ENCODE results near the gene VAV2.

VAV2 gene

GRCh38 chr9:133844398-133844784 lies 147.7 kb downstream of the VAV2 start:
- TF ChIP-seq CTCF (conservative IDR thresholded peaks at IDR 0.05; ENCODE audit: control insufficient read depth, insufficient read depth, low read depth, low read length), result no peak
- no peak overlapping the region for H3K4me3 ChIP-seq (ENCODE audit: control insufficient read depth, low read depth, low read length)
- DNase-seq (ENCODE audit: low read depth), result no peak

- H3K4me3 ChIP-seq (ENCODE audit: control insufficient read depth, low read depth, low read length), result no peak overlapping the region
- no peak for DNase-seq (ENCODE audit: low read depth)
- no peak for TF ChIP-seq CTCF (conservative IDR thresholded peaks at IDR 0.05; ENCODE audit: control insufficient read depth, insufficient read depth, low read depth, low read length)
Measured at GRCh38 chr9:133843751-133844397, 148.2 kb downstream of the VAV2 start.

DNA sequence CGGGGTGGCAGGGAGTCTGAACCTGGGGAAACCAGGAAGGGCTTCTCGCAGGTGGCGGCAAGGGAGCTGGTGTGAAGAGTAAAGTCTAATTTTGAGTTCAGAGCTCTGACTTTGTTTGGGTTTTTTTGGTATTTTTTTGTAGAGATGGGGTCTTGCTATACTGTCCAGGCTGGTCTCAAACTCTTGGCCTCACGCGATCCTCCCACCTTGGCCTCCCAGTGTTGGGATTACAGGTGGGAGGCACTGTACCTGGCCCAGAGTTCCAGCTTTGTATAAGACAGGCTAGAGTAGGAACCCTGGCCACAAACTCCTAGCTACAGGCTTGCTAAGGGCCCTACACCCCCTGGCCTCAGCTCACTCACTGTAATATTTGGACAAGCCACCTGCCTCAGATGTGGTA lies 148.9 kb downstream of the VAV2 start:
- no peak overlapping the region for H3K4me3 ChIP-seq (ENCODE audit: control insufficient read depth, low read depth, low read length)
- no peak for DNase-seq (ENCODE audit: low read depth)
- TF ChIP-seq CTCF (conservative IDR thresholded peaks at IDR 0.05; ENCODE audit: control insufficient read depth, insufficient read depth, low read depth, low read length), result no peak

GRCh38 chr9:133842721-133843227 lies 149.3 kb downstream of the VAV2 start:
- no peak overlapping the region for H3K4me3 ChIP-seq (ENCODE audit: control insufficient read depth, low read depth, low read length)
- no peak for DNase-seq (ENCODE audit: low read depth)
- no peak for TF ChIP-seq CTCF (conservative IDR thresholded peaks at IDR 0.05; ENCODE audit: control insufficient read depth, insufficient read depth, low read depth, low read length)

DNA sequence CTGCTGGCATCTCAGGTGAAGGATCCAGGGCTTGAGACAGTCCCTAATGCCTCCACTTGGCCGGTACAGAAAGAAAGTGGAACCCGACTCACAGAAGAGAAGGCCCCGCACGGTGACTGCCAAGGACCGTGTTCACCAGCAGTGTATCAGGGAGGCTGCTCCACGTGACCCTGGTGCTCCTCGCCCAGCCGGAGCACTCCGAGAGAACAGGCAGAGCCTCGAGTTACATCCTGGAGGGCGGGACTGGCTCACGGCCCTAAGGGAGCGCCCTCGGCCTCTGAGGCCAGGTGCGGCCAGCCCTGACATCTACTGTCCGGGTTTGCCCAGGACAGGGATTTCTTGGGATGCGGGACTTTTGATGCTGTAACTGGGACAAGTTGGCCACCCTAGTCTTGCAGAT lies 149.9 kb downstream of the VAV2 start:
- no peak overlapping the region for H3K4me3 ChIP-seq (ENCODE audit: control insufficient read depth, low read depth, low read length)
- TF ChIP-seq CTCF (conservative IDR thresholded peaks at IDR 0.05; ENCODE audit: control insufficient read depth, insufficient read depth, low read depth, low read length), result no peak
- DNase-seq (ENCODE audit: low read depth), result no peak

DNA sequence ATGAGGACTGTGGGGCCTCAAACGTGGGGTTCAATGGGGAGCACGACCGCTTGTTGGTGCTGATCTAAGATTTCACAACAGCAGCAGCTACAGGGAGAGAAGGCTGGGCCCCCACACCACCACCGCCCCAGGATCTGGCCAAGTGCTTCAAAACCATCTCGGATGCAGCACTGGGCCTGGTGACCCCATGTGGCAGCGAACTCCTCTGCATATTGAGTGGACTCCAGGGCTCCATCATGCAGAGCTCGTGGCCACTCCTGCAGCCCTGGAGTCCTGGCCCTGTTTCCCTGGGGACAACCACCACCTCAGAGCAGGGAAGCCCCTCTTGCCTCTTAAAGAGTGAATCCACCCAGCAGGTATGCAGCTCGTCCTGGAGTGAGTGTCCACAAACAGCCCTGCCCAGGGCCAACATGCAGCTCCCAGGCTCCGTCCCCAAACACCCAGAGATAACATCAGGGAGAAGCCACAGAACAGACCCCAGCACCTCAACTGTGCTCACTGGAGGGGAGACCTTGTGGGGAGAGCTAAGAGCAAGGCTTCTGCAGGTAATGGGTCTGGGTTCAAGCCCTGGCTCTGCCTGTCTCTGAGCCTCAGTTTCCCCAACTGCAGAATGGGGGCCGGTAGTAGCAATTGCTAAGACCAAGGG lies 150.8 kb downstream of the VAV2 start:
- DNase-seq (ENCODE audit: low read depth), result no peak
- TF ChIP-seq CTCF (conservative IDR thresholded peaks at IDR 0.05; ENCODE audit: control insufficient read depth, insufficient read depth, low read depth, low read length), result no peak
- no peak overlapping the region for H3K4me3 ChIP-seq (ENCODE audit: control insufficient read depth, low read depth, low read length)

Measured in fibroblast of mammary gland (primary cell).